ENCODE results near the gene CTDP1.

- TF ChIP-seq CTCF (IDR thresholded peaks at IDR 0.05) (no peak), POLR2A (IDR thresholded peaks at IDR 0.05) (no peak)
Observed at GRCh38 chr18:79753391-79753851, 73.8 kb downstream of the CTDP1 start.

Data from body of pancreas (tissue), 4 donors.